PC-3 (cell line): ENCODE data around the gene PHACTR2.

Experiments used
- EZH2phosphoT487 ChIP-seq: fragments of 300-600 bp; sonication (generic); IDR thresholded peaks from 2 replicates; pipeline ENCODE4 v1.6.1; 2018; ENCODE audit warnings: mild to moderate bottlenecking, antibody characterized with exemption, low read length, borderline replicate concordance
- TF ChIP-seq, protein P1 (sequence below): fragments of 300-600 bp; sonication (generic); conservative IDR thresholded peaks from 2 replicates; pipeline ENCODE4 v1.5.1; 2017; ENCODE audit warnings: antibody characterized with exemption, low read depth, mild to moderate bottlenecking, low read length

DNA sequence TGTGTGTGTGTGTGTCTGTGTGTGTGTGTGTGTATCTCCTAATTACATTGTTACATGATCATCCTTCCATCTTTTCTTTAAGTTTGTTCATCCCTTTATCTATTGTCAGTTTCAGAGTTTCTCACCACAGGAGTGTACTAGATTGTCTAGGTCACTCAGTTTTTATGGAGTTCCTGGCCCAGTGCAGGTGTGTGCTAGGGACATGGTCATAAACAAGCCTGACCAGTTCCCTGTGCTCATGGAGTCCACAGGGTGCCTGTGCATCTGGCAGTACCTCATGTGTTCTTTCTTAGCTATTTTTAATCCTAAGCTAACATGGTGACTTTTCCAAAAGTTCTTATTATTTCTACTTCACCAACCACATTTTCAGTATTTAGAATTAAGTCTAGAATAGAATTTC lies 43.9 kb downstream of the PHACTR2 start:
- TF ChIP-seq, protein P1, sequence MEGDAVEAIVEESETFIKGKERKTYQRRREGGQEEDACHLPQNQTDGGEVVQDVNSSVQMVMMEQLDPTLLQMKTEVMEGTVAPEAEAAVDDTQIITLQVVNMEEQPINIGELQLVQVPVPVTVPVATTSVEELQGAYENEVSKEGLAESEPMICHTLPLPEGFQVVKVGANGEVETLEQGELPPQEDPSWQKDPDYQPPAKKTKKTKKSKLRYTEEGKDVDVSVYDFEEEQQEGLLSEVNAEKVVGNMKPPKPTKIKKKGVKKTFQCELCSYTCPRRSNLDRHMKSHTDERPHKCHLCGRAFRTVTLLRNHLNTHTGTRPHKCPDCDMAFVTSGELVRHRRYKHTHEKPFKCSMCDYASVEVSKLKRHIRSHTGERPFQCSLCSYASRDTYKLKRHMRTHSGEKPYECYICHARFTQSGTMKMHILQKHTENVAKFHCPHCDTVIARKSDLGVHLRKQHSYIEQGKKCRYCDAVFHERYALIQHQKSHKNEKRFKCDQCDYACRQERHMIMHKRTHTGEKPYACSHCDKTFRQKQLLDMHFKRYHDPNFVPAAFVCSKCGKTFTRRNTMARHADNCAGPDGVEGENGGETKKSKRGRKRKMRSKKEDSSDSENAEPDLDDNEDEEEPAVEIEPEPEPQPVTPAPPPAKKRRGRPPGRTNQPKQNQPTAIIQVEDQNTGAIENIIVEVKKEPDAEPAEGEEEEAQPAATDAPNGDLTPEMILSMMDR: no peak
- no peak for TF ChIP-seq EZH2phosphoT487
